ENCODE measurements around the gene LRRC25.

GRCh38 chr19:18348171-18348570 is 49.3 kb downstream of the LRRC25 start:
- TF ChIP-seq POLR2AphosphoS5 (IDR thresholded peaks at IDR 0.05; ENCODE audit: borderline replicate concordance, low read depth, low read length), result no peak
- TF ChIP-seq EZH2 (IDR thresholded peaks at IDR 0.05), result no peak
- TF ChIP-seq FOXP2 (optimal IDR thresholded peaks at IDR 0.05; ENCODE audit: control extremely low read depth, extremely low read length, insufficient read depth), result no peak

All from SK-N-MC (cell line).